Activated CD4-positive, alpha-beta T cell treated with anti-CD3 and anti-CD28 coated beads, Interleukin-2, amount 10 ng/mL, durations not matched to agents 24 days and 14 days (primary cell): ENCODE measurements around the gene DENND5B. TPM values are rescaled to one million over a fixed set of nuclear protein-coding genes. Genes with fewer than 3 reads are reported as not detected.
"Not testable (repeated sequence)": the region's sequence is repeated elsewhere in the genome, so short reads cannot be mapped to it uniquely, and the experiment has no call there.

Source experiments
- DNase-seq: peaks from one replicate; pipeline ENCODE4 v3.0.0; 2022
- H3K27ac Mint-ChIP-seq: one replicate; pipeline ENCODE4 v1.8.0; 2022; ENCODE audit warnings: mild to moderate bottlenecking, mixed read lengths
- H3K27me3 Mint-ChIP-seq: one replicate; pipeline ENCODE4 v1.8.0; 2022; ENCODE audit warnings: mixed read lengths
- H3K36me3 Mint-ChIP-seq: one replicate; pipeline ENCODE4 v1.8.0; 2022; ENCODE audit warnings: low read depth, mild to moderate bottlenecking, mixed read lengths
- H3K4me1 Mint-ChIP-seq: one replicate; pipeline ENCODE4 v1.8.0; 2021; ENCODE audit warnings: mixed read lengths
- H3K4me3 Mint-ChIP-seq: one replicate; pipeline ENCODE4 v1.8.0; 2022; ENCODE audit warnings: mild to moderate bottlenecking, moderate library complexity, mixed read lengths
- H3K9me3 Mint-ChIP-seq: one replicate; pipeline ENCODE4 v1.8.0; 2021; ENCODE audit warnings: mixed read lengths
- intact Hi-C: fragments of 100-400 bp; cut with micrococcal nuclease; formaldehyde crosslinking; loops from one replicate; pipeline ENCODE4 v1.15.1; 2023
- total RNA-seq: library from RNA; stranded (reverse); gene quantifications from 2 replicates; pipeline ENCODE4 v1.2.3, GENCODE V29; 2022

The DENND5B gene
- total RNA-seq, 1 donor from 2014 or later: not detected

GRCh38 chr12:31584782-31585181 lies 6.2 kb downstream of the DENND5B start:
- Mint-ChIP-seq H3K27ac (no peak overlapping the region), H3K9me3 (no peaks in the 10 kb centered on the region), H3K4me1 (peaks cover 4% of the 10 kb centered on the region), H3K4me3 (no peak overlapping the region), H3K36me3 (peaks cover 3% of the 10 kb centered on the region), H3K27me3 (peaks cover 42% of the 10 kb centered on the region)
- intact Hi-C loops: no loop called here
- DNase-seq: no peak

GRCh38 chr12:31583878-31584277 lies 7.1 kb downstream of the DENND5B start:
- no peak for DNase-seq
- no peaks in the 10 kb centered on the region for H3K9me3 Mint-ChIP-seq
- no peak overlapping the region for H3K4me3 Mint-ChIP-seq
- intact Hi-C loops: no loop called here
- H3K36me3 Mint-ChIP-seq: no peaks in the 10 kb centered on the region
- peaks cover 33% of the 10 kb centered on the region for H3K27me3 Mint-ChIP-seq
- no peak overlapping the region for H3K27ac Mint-ChIP-seq
- no peaks in the 10 kb centered on the region for H3K4me1 Mint-ChIP-seq

- Mint-ChIP-seq H3K4me3 (no peak overlapping the region), H3K9me3 (no peaks in the 10 kb centered on the region), H3K4me1 (no peaks in the 10 kb centered on the region), H3K27ac (no peak overlapping the region), H3K27me3 (peaks cover 19% of the 10 kb centered on the region), H3K36me3 (no peaks in the 10 kb centered on the region)
- intact Hi-C loops: no loop called here
- DNase-seq: no peak
These were observed 8.8 kb downstream of the DENND5B start for GRCh38 chr12:31582155-31582554.

GRCh38 chr12:31578632-31579031 lies 12.3 kb downstream of the DENND5B start:
- no peak overlapping the region for H3K27ac Mint-ChIP-seq
- no peak overlapping the region for H3K4me3 Mint-ChIP-seq
- intact Hi-C loops: no loop called here

GRCh38 chr12:31574803-31575575 lies 15.9 kb downstream of the DENND5B start:
- Mint-ChIP-seq H3K4me3 (no peak overlapping the region), H3K36me3 (no peaks in the 10 kb centered on the region), H3K9me3 (no peaks in the 10 kb centered on the region), H3K27me3 (peaks cover 3% of the 10 kb centered on the region), H3K27ac (no peak overlapping the region), H3K4me1 (no peaks in the 10 kb centered on the region)
- no peak for DNase-seq
- intact Hi-C loops: no loop called here

More at GRCh38 chr12:31578632-31579031, 12.3 kb downstream of the DENND5B start:
- peaks cover 3% of the 10 kb centered on the region for H3K27me3 Mint-ChIP-seq
- no peak for DNase-seq
- H3K9me3 Mint-ChIP-seq: no peaks in the 10 kb centered on the region
- no peaks in the 10 kb centered on the region for H3K36me3 Mint-ChIP-seq
- H3K4me1 Mint-ChIP-seq: no peaks in the 10 kb centered on the region

- H3K27me3 Mint-ChIP-seq, DNase-seq, H3K4me3 Mint-ChIP-seq, intact Hi-C loops, H3K36me3 Mint-ChIP-seq, H3K27ac Mint-ChIP-seq, H3K4me1 Mint-ChIP-seq, H3K9me3 Mint-ChIP-seq: not testable (repeated sequence)
These were observed 16.6 kb downstream of the DENND5B start for GRCh38 chr12:31574367-31574766.

- Mint-ChIP-seq H3K27ac (no peak overlapping the region), H3K27me3 (peaks cover 3% of the 10 kb centered on the region), H3K36me3 (no peaks in the 10 kb centered on the region), H3K9me3 (no peaks in the 10 kb centered on the region), H3K4me3 (no peak overlapping the region), H3K4me1 (no peaks in the 10 kb centered on the region)
- intact Hi-C loops: no loop called here
- DNase-seq: no peak
These were observed 17.9 kb downstream of the DENND5B start for GRCh38 chr12:31572900-31573600.

GRCh38 chr12:31570880-31571279 lies 20.1 kb downstream of the DENND5B start:
- H3K4me3 Mint-ChIP-seq: no peak overlapping the region
- intact Hi-C loops: no loop called here
- no peak for DNase-seq
- H3K27me3 Mint-ChIP-seq: peaks cover 4% of the 10 kb centered on the region
- H3K4me1 Mint-ChIP-seq: no peaks in the 10 kb centered on the region
- H3K9me3 Mint-ChIP-seq: no peaks in the 10 kb centered on the region
- H3K36me3 Mint-ChIP-seq: no peaks in the 10 kb centered on the region
- H3K27ac Mint-ChIP-seq: no peak overlapping the region

GRCh38 chr12:31569517-31569916 lies 21.4 kb downstream of the DENND5B start:
- intact Hi-C loops, H3K4me3 Mint-ChIP-seq, H3K9me3 Mint-ChIP-seq, H3K27me3 Mint-ChIP-seq, H3K4me1 Mint-ChIP-seq, H3K36me3 Mint-ChIP-seq, H3K27ac Mint-ChIP-seq, DNase-seq: not testable (repeated sequence)

GRCh38 chr12:31568498-31568897 lies 22.4 kb downstream of the DENND5B start:
- Mint-ChIP-seq H3K9me3 (no peaks in the 10 kb centered on the region), H3K36me3 (no peaks in the 10 kb centered on the region), H3K4me1 (no peaks in the 10 kb centered on the region), H3K27ac (no peak overlapping the region), H3K4me3 (no peak overlapping the region), H3K27me3 (peaks cover 4% of the 10 kb centered on the region)
- intact Hi-C loops: no loop called here
- no peak for DNase-seq

- Mint-ChIP-seq H3K9me3 (no peaks in the 10 kb centered on the region), H3K27me3 (peaks cover 4% of the 10 kb centered on the region), H3K4me1 (no peaks in the 10 kb centered on the region), H3K36me3 (no peaks in the 10 kb centered on the region), H3K4me3 (no peak overlapping the region), H3K27ac (no peak overlapping the region)
- no peak for DNase-seq
- intact Hi-C loops: no loop called here
These were observed 23.9 kb downstream of the DENND5B start for GRCh38 chr12:31567029-31567428.

- H3K36me3 Mint-ChIP-seq: no peaks in the 10 kb centered on the region
- H3K4me3 Mint-ChIP-seq: no peak overlapping the region
- H3K9me3 Mint-ChIP-seq: no peaks in the 10 kb centered on the region
- peaks cover 4% of the 10 kb centered on the region for H3K27me3 Mint-ChIP-seq
- no peaks in the 10 kb centered on the region for H3K4me1 Mint-ChIP-seq
- no peak overlapping the region for H3K27ac Mint-ChIP-seq
- no peak for DNase-seq
- intact Hi-C loops: no loop called here
These were observed 24.4 kb downstream of the DENND5B start for GRCh38 chr12:31566547-31566946.

GRCh38 chr12:31562594-31563328 lies 28.2 kb downstream of the DENND5B start:
- no peaks in the 10 kb centered on the region for H3K9me3 Mint-ChIP-seq
- no peak for DNase-seq
- no peak overlapping the region for H3K27ac Mint-ChIP-seq
- H3K36me3 Mint-ChIP-seq: no peaks in the 10 kb centered on the region
- no peak overlapping the region for H3K4me3 Mint-ChIP-seq
- no peaks in the 10 kb centered on the region for H3K4me1 Mint-ChIP-seq
- intact Hi-C loops: no loop called here
- peaks cover 17% of the 10 kb centered on the region for H3K27me3 Mint-ChIP-seq

GRCh38 chr12:31560516-31560915 lies 30.4 kb downstream of the DENND5B start:
- H3K27me3 Mint-ChIP-seq: peaks cover 18% of the 10 kb centered on the region
- H3K36me3 Mint-ChIP-seq: no peaks in the 10 kb centered on the region
- no peak for DNase-seq
- no peak overlapping the region for H3K27ac Mint-ChIP-seq
- H3K4me3 Mint-ChIP-seq: no peak overlapping the region
- no peaks in the 10 kb centered on the region for H3K4me1 Mint-ChIP-seq
- intact Hi-C loops: no loop called here
- no peaks in the 10 kb centered on the region for H3K9me3 Mint-ChIP-seq
